Fibroblast of villous mesenchyme (primary cell): ENCODE results near the gene MIPEP. TPM values are rescaled to one million over a fixed set of nuclear protein-coding genes. Genes with fewer than 3 reads are reported as not detected.

Experiments used
- DNase-seq: peaks from one replicate; pipeline ENCODE4 v3.0.0-alpha.2; 2010; ENCODE audit warnings: low read depth
- H3K4me3 ChIP-seq: 2 replicates; pipeline ENCODE4 v1.5.1; 2011; ENCODE audit warnings: low read depth, mild to moderate bottlenecking, low read length
- total RNA-seq: library from RNA; depleted of rRNA; stranded (reverse); fragments of >200 nt; gene quantifications from 2 replicates; pipeline ENCODE4 v1.2.3, GENCODE V29; 2012
- TF ChIP-seq, protein P1 (sequence below): IDR thresholded peaks from 2 replicates; pipeline ENCODE4 v1.5.1; 2012; ENCODE audit warnings: low read depth, mild to moderate bottlenecking, low read length; ENCODE audit not compliant: insufficient read depth

The MIPEP gene
- total RNA-seq, 1 donor = 38.9 TPM

DNA sequence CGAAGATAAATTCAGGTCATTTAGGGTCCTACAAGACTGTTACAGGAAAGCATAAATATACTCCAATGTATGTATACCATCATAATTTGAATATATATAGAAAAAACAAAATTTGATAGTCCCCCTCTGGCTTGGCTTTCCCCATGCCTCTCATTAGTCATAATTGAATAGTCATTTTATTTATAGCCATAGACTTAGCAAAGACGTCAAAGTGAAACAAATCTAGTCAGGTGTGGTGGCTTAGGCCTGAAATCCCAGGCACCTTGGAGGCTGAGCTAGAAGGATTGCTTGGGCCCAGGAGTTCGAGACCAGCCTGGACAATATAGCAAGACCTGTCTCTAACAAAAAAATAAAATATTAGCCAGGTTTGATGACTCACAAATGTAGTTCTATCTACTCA is 177.8 kb downstream of the MIPEP start:
- TF ChIP-seq, protein P1, sequence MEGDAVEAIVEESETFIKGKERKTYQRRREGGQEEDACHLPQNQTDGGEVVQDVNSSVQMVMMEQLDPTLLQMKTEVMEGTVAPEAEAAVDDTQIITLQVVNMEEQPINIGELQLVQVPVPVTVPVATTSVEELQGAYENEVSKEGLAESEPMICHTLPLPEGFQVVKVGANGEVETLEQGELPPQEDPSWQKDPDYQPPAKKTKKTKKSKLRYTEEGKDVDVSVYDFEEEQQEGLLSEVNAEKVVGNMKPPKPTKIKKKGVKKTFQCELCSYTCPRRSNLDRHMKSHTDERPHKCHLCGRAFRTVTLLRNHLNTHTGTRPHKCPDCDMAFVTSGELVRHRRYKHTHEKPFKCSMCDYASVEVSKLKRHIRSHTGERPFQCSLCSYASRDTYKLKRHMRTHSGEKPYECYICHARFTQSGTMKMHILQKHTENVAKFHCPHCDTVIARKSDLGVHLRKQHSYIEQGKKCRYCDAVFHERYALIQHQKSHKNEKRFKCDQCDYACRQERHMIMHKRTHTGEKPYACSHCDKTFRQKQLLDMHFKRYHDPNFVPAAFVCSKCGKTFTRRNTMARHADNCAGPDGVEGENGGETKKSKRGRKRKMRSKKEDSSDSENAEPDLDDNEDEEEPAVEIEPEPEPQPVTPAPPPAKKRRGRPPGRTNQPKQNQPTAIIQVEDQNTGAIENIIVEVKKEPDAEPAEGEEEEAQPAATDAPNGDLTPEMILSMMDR = no peak
- no peak for DNase-seq
- H3K4me3 ChIP-seq = no peak overlapping the region

DNA sequence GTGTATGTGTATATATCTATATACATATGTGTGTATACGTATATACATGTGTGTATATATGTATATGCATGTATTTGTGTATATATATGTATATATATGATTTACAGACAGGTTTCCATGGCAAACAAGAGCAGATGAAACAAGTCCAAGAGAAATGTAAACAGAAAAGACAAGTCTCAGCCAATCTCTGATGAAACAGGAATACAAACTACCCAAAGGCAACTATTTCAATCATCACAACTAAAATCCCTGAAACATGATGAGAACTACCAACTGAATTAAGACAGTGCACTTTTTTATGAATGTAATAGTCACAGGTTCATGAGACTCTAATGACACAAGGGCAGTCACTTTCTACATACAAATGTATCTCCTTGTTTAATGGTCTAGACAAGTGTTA is 178.8 kb downstream of the MIPEP start:
- no peak overlapping the region for H3K4me3 ChIP-seq
- no peak for DNase-seq
- TF ChIP-seq, protein P1 = no peak

DNA sequence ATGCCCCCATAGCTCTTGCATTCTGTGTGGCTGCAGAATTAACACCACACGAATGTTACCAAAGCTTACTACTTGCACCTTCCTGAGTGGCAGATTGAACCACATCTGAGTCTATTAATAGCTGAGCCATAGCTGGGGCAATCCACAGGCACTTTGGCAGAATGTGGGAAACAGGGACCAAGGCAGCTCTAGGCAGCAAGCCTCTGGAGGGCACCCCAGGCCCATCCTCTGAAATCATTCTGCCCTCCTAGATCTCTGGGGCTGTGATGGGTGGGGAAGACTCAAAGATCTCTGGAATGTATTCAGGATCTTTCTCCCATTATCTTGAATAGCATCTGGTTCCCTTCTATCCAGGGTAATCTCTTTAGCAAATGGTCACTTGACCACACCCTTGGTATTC is 179.7 kb downstream of the MIPEP start:
- TF ChIP-seq, protein P1 = peak; percentile 32
- no peak overlapping the region for H3K4me3 ChIP-seq
- peak; percentile 28 for DNase-seq

DNA sequence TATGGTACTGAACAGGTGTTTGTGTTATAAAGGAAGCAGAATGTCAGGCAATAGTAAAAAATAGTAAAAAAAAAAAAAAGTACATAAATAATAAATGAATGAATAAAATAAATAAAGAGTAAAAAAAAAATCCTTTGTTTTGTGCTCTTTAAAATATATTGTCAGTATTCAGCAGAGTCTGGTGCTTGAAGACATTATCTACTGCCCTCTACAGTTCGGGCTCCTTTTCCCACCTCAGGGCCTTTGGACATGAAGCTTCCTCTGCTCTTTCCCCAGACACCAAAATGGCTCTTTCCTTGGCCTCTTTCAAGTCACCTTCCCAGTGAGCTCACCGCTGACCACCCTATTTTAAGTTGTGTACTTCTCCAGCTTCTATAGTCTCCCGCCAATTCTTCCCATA is 181.5 kb downstream of the MIPEP start:
- TF ChIP-seq, protein P1 = peak; percentile 46
- H3K4me3 ChIP-seq = no peak overlapping the region
- peak; percentile 55 for DNase-seq

DNA sequence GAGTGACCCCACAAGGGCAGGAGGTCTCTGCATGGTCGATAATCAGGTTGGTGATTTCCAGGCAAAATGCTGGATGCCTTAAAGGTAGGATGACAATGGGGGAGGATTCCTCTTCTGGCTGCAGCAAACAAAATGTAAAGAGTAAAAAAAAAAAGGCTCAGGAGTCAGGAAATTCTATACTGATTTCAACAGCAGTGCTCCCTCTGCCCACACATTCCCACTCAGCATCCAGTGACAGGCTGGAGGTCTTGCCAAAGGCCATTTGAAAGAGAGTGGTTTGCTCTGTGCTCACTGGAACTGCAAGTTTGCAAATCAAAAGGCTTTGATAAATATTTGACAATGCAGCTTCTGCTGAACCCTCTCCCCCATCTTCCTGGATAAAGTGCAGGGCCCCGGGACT is 183.6 kb downstream of the MIPEP start:
- TF ChIP-seq, protein P1 = no peak
- H3K4me3 ChIP-seq = no peak overlapping the region
- no peak for DNase-seq

DNA sequence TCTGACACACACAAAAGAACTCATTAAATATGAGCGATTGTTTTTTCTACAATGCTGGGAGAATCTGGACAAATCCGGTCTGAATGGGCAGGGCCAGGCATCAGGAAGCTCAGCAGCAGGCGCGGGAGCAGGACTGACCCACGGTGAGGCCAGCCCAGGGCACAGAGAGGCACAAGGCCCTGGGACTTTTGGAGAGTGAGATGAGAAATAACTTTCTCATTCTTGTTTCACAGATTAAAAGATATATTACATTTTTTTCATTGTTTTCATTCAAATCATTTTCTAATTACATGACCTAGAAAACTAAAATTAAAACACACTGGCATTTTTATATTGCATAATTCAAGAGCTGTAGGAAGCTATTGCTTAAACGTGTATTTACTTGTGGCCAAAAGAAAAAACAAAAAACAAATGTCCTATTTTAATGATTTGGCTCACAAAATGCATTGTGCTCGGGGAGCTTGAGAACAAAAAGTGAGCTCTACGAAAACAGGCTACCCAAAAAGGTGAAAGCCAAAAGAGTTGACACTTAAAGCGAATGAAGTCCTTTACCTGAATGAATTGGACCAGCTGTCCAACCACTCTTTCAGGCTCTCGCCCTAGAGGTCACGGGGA is 185.8 kb downstream of the MIPEP start:
- no peak overlapping the region for H3K4me3 ChIP-seq
- peak; percentile 79 for DNase-seq
- TF ChIP-seq, protein P1 = no peak

DNA sequence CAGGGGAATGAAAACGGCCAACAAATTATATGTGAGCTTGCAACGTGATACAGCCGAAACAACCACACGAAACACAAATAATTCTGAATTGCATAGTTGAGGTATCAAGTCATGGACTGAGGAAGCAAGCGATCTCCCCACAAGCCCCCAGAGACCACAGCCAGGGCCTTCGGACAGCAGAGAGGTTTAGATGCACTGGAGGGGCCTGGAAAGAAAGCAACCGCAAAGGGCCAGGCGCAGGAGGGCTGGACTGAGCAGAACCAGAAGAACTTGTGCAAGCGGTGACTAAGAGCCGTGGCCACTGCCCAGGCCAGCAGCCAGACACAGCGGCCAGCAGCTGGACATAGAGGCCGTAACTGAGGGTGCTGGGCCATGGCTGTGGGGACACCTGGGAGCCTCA is 187.6 kb downstream of the MIPEP start:
- DNase-seq = peak; percentile 95
- TF ChIP-seq, protein P1 = no peak
- H3K4me3 ChIP-seq = no peak overlapping the region
